Vagina (tissue), 2 donors: ENCODE data around the gene PTPRG. TPM values are rescaled to one million over a fixed set of nuclear protein-coding genes. Genes with fewer than 3 reads are reported as not detected.

Source experiments
- DNase-seq, 2 donors: peaks; one replicate each; pipeline ENCODE4 v3.0.0-alpha.2; 2017; ENCODE audit errors: extremely low spot score in 2 of 2
- H3K27ac ChIP-seq: fragments of 200-600 bp; sonication (generic); one replicate; pipeline ENCODE4 v1.5.1; 2019
- H3K27me3 ChIP-seq: fragments of 200-600 bp; sonication (generic); one replicate; pipeline ENCODE4 v1.5.1; 2019
- H3K36me3 ChIP-seq, 2 donors: fragments of 200-600 bp; sonication (generic); one replicate each; pipeline ENCODE4 v1.5.1; 2017 to 2019
- H3K4me1 ChIP-seq: fragments of 200-600 bp; sonication (generic); one replicate; pipeline ENCODE4 v1.5.1; 2019
- H3K4me3 ChIP-seq, 2 donors: fragments of 200-600 bp; sonication (generic); 1 replicate in 1 of 2; 2 replicates in 1 of 2; pipeline ENCODE4 v1.5.1; 2016 to 2019
- H3K9me3 ChIP-seq: fragments of 200-600 bp; sonication (generic); one replicate; pipeline ENCODE4 v1.5.1; 2019
- POLR2A ChIP-seq, 2 donors: fragments of 450-650 bp; IDR thresholded peaks; one replicate each; pipeline ENCODE4 v1.6.1; 2017; ENCODE audit warnings: antibody characterized with exemption in 2 of 2, mild to moderate bottlenecking in 2 of 2, moderate library complexity in 2 of 2
- POLR2AphosphoS5 ChIP-seq, 2 donors: sonication (generic); formaldehyde crosslinking; IDR thresholded peaks; one replicate each; pipeline ENCODE4 v1.9.0; 2017; ENCODE audit warnings: antibody characterized with exemption in 2 of 2, mild to moderate bottlenecking in 2 of 2, low read depth in 1 of 2; ENCODE audit not compliant: insufficient read depth in 1 of 2
- intact Hi-C: fragments of 100-400 bp; cut with DNase I; formaldehyde crosslinking; loops from one replicate; pipeline ENCODE4 v1.15.1; 2023
- total RNA-seq: library from RNA; depleted of rRNA; stranded (reverse); fragments of >200 nt; gene quantifications from one replicate; pipeline ENCODE4 v1.2.3, GENCODE V29; 2016
- TF ChIP-seq, protein P1 (sequence below), 3 experiments: fragments of 450-650 bp in 2 of 3; fragments of 200-600 bp in 1 of 3; sonication (generic) in 1 of 3; IDR thresholded peaks; one replicate each; pipeline ENCODE4 v1.5.1; 2017 to 2019; ENCODE audit warnings: antibody characterized with exemption in 3 of 3, mild to moderate bottlenecking in 2 of 3, moderate library complexity in 2 of 3

Gene PTPRG
- total RNA-seq, 1 donor from 2014 or later, result 47.6 TPM

GRCh38 chr3:61632568-61633175, 71.3 kb downstream of the PTPRG start:
- DNase-seq, result no peak
- Histone ChIP-seq H3K9me3 (no peaks in the 10 kb centered on the region), H3K27me3 (no peaks in the 10 kb centered on the region), H3K36me3 (no peaks in the 10 kb centered on the region), H3K4me1 (peaks cover 9% of the 10 kb centered on the region), H3K4me3 (no peak overlapping the region), H3K27ac (no peak overlapping the region)
- TF ChIP-seq POLR2AphosphoS5 (IDR thresholded peaks at IDR 0.05; ENCODE audit: insufficient read depth in 1 of 2, low read depth in 1 of 2), result no peak
- TF ChIP-seq, protein P1, sequence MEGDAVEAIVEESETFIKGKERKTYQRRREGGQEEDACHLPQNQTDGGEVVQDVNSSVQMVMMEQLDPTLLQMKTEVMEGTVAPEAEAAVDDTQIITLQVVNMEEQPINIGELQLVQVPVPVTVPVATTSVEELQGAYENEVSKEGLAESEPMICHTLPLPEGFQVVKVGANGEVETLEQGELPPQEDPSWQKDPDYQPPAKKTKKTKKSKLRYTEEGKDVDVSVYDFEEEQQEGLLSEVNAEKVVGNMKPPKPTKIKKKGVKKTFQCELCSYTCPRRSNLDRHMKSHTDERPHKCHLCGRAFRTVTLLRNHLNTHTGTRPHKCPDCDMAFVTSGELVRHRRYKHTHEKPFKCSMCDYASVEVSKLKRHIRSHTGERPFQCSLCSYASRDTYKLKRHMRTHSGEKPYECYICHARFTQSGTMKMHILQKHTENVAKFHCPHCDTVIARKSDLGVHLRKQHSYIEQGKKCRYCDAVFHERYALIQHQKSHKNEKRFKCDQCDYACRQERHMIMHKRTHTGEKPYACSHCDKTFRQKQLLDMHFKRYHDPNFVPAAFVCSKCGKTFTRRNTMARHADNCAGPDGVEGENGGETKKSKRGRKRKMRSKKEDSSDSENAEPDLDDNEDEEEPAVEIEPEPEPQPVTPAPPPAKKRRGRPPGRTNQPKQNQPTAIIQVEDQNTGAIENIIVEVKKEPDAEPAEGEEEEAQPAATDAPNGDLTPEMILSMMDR (IDR thresholded peaks at IDR 0.05), result no peak
- TF ChIP-seq POLR2A (IDR thresholded peaks at IDR 0.05), result no peak
- intact Hi-C loops, result no loop called here

DNA sequence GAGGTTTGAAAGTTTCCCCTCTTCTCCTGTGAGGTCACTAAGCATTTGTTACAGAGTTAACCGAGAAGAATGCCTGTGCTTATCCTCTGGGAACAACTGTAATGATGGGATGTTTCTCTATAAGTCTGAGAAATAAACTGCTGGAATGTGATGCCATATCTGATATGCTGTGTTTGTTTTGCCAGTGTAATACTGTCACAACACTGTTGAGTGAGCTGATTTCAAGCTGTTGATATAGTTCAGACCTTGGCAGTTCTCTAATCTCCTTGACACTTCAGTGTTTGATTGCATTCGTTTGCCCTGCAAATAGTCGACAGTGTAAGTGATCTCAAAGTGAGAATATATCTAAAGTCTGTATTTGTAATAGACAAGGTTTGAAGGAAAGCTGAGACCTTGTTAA, 73.3 kb downstream of the PTPRG start:
- Histone ChIP-seq H3K4me1 (peaks cover 16% of the 10 kb centered on the region), H3K27me3 (no peaks in the 10 kb centered on the region), H3K27ac (no peak overlapping the region), H3K9me3 (no peaks in the 10 kb centered on the region), H3K36me3 (no peaks in the 10 kb centered on the region), H3K4me3 (no peak overlapping the region)
- no peak for TF ChIP-seq POLR2AphosphoS5 (IDR thresholded peaks at IDR 0.05; ENCODE audit: insufficient read depth in 1 of 2, low read depth in 1 of 2)
- TF ChIP-seq POLR2A (IDR thresholded peaks at IDR 0.05), result no peak
- TF ChIP-seq, protein P1 (IDR thresholded peaks at IDR 0.05), result no peak
- DNase-seq, result no peak
- intact Hi-C loops, result no loop called here

DNA sequence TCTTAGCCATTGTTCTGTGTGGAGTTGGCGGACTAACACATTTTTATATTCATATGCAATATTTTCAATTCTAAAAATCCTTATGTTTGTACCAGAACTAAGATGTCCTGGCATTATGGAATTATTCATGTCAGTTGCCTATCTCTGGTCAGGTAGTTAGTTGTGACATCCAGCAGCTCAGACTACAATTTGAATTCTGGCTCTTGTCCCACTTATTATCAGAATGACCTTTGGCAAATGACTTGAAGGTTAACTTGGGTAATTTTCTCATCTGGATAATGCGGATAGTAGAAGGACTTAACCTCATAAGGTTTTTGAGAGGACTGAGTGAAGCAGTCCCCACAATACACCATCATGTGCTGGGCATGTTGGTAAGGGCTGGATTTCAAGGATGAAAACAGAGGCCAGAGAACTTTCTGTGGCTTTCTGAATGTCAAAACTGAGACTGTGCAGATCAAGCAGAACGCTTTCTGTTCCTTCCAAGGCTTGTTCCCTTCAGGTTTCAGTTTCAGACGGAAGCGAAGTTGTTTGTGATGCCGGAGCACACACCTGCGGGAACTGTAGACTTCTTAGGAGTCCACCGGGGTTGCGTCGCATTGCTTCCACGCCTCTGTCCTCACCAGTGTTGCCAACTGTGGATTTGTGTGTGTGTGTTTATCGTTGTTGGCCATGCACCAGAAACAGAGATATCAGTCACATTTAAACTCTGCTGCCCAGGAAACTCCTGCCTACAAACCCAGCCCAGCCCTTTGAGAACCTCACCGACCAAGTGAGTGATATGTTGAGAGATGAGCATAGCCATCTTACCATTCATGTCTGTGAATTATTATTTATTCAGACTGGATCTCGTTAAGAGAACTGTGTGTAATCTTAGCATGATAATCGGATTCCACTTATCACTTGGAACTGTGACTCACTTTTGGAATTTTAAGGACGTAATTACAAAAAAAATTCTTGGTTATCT, 76.0 kb downstream of the PTPRG start:
- Histone ChIP-seq H3K4me3 (peak overlapping the region in 1 of 2 donors; percentile 2), H3K27me3 (no peaks in the 10 kb centered on the region), H3K4me1 (peaks cover 16% of the 10 kb centered on the region), H3K9me3 (no peaks in the 10 kb centered on the region), H3K36me3 (no peaks in the 10 kb centered on the region), H3K27ac (peak overlapping the region; percentile 46)
- intact Hi-C loops, result no loop called here
- no peak for DNase-seq
- no peak for TF ChIP-seq POLR2AphosphoS5 (IDR thresholded peaks at IDR 0.05; ENCODE audit: insufficient read depth in 1 of 2, low read depth in 1 of 2)
- TF ChIP-seq POLR2A (IDR thresholded peaks at IDR 0.05), result no peak
- TF ChIP-seq, protein P1 (IDR thresholded peaks at IDR 0.05), result no peak

DNA sequence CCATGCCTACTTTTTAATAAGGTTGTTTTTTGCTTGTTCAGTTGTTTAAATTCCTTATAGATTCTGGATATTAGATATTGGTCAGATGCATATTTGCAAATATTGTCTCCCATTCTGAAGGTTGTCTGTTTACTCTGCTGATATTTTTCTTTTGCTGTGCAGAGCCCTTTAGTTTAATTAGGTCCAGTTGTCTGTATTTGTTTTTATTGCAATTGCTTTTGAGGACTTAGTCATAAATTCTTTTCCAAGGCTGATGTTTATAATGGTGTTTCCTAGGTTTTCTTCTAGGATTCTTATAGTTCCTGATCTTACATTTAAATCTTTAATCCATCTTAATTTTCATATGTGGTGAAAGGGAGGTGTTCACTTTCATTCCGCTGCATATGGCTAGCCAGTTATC, 77.4 kb downstream of the PTPRG start:
- H3K27ac ChIP-seq, result no peak overlapping the region
- no peaks in the 10 kb centered on the region for H3K9me3 ChIP-seq
- no peaks in the 10 kb centered on the region for H3K36me3 ChIP-seq
- peaks cover 16% of the 10 kb centered on the region for H3K4me1 ChIP-seq
- no peak for DNase-seq
- no peak for TF ChIP-seq POLR2AphosphoS5 (IDR thresholded peaks at IDR 0.05; ENCODE audit: insufficient read depth in 1 of 2, low read depth in 1 of 2)
- no peak for TF ChIP-seq POLR2A (IDR thresholded peaks at IDR 0.05)
- TF ChIP-seq, protein P1 (IDR thresholded peaks at IDR 0.05), result no peak
- intact Hi-C loops, result no loop called here
- H3K4me3 ChIP-seq, result no peak overlapping the region
- H3K27me3 ChIP-seq, result no peaks in the 10 kb centered on the region
